ENCODE results near the gene EBF3.

DNA sequence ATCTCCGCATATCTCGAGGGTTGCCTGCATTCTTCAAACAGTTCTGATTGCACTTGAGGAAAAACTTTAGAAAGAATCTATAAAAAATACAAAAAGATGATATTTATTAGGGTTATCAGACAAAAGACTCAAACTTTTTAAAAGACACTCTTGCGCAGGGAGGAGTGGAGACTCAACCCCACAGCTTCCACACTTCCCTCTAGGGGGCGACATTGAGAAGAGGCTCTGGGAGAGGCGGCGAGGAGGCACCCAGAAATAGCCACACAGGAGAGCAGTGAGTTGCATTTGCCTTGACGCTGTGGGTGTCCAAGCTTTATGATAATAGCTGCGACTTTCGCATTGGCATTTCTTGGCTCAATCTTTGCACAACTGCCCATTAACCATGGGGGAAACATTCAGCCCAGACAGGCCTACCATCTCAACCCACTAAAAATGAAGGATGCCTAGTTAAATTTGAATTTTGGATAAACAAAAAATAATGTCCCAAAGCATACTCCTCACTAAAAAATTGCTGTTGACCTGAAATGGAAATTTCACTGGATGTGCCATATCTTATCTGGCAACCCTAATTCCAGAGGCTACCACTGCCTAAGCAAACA is 86.2 kb downstream of the EBF3 start:
- TF ChIP-seq, protein P1, sequence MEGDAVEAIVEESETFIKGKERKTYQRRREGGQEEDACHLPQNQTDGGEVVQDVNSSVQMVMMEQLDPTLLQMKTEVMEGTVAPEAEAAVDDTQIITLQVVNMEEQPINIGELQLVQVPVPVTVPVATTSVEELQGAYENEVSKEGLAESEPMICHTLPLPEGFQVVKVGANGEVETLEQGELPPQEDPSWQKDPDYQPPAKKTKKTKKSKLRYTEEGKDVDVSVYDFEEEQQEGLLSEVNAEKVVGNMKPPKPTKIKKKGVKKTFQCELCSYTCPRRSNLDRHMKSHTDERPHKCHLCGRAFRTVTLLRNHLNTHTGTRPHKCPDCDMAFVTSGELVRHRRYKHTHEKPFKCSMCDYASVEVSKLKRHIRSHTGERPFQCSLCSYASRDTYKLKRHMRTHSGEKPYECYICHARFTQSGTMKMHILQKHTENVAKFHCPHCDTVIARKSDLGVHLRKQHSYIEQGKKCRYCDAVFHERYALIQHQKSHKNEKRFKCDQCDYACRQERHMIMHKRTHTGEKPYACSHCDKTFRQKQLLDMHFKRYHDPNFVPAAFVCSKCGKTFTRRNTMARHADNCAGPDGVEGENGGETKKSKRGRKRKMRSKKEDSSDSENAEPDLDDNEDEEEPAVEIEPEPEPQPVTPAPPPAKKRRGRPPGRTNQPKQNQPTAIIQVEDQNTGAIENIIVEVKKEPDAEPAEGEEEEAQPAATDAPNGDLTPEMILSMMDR (conservative IDR thresholded peaks at IDR 0.05; ENCODE audit: low read depth in 2 of 2) = peak; percentile 83 to 85
- TF ChIP-seq EZH2 (IDR thresholded peaks at IDR 0.05; ENCODE audit: low read depth, unreplicated experiment) (no peak), EZH2phosphoT487 (IDR thresholded peaks at IDR 0.05; ENCODE audit: unreplicated experiment) (no peak)
